HL-60 (cell line): ENCODE measurements around the gene CCDC174.

Source experiments
- POLR2AphosphoS5 ChIP-seq: IDR thresholded peaks from 2 replicates; pipeline ENCODE4 v1.6.1; 2012; ENCODE audit warnings: low read depth
- TF ChIP-seq, protein P1 (sequence below): IDR thresholded peaks from one replicate; pipeline ENCODE4 v1.5.1; 2011; ENCODE audit warnings: low read length, control low read depth, inconsistent platforms; ENCODE audit not compliant: insufficient read depth

DNA sequence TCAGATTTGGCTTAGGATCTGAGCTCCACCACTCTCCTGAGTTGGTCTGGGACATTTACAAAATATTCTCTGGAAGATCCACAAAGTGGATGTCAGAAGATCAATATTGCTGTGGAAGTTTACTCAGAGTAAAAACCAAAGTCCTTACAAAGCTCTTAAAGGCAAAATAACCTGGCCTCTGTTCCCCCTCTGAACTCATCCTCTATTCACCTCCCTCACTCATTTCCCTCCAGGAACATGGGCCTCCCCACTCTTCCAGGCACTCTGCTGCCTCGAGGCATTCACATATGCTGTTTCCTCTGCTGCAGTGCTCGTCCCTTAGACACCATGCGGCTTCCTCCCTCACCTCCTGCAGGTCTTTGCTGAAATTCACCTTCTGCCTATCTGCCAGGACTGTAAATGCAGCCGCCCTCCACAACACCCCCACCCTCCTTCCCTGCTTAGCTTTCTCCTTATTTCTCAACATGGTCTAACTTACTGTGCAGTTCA, 19.1 kb upstream of the CCDC174 start:
- TF ChIP-seq POLR2AphosphoS5: no peak
- TF ChIP-seq, protein P1, sequence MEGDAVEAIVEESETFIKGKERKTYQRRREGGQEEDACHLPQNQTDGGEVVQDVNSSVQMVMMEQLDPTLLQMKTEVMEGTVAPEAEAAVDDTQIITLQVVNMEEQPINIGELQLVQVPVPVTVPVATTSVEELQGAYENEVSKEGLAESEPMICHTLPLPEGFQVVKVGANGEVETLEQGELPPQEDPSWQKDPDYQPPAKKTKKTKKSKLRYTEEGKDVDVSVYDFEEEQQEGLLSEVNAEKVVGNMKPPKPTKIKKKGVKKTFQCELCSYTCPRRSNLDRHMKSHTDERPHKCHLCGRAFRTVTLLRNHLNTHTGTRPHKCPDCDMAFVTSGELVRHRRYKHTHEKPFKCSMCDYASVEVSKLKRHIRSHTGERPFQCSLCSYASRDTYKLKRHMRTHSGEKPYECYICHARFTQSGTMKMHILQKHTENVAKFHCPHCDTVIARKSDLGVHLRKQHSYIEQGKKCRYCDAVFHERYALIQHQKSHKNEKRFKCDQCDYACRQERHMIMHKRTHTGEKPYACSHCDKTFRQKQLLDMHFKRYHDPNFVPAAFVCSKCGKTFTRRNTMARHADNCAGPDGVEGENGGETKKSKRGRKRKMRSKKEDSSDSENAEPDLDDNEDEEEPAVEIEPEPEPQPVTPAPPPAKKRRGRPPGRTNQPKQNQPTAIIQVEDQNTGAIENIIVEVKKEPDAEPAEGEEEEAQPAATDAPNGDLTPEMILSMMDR: no peak
